Measurements from ENCODE around the gene FGFR3. TPM values are rescaled to one million over a fixed set of nuclear protein-coding genes. Genes with fewer than 3 reads are reported as not detected.

The FGFR3 gene
- polyA plus RNA-seq, 1 experiment: 0.06 TPM

DNA sequence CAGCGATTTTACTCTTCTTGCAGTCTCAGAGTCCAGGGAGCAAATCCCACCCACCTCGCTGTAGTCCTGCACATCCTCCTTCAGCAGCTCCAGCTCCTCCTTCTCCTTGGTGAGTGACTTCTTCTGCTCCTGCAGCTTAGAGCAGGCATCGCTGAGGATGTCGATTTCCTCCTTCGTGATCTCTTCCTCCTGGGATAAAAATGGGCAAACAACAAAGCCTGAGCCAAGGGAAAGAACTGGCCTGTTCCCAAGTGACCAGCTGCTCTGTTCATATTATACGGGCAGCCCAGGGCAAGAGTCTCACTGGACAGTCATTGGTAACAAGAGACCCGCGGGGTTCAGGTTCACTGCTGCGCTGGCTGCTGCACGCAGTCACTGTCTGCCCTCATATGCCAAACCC is 26.2 kb downstream of the FGFR3 start:
- ChIA-PET POLR2A (no interaction called here), CTCF (interaction anchor here (1.3 to 2.2 kb wide), 2 partner anchors 9 to 92 kb away, joined by 6 to 9 read pairs; no protein-coding TSS in a partner anchor)
- no peak overlapping the region for H3K27ac ChIP-seq (ENCODE audit: low read depth, low read length)
- no peaks in the 10 kb centered on the region for H3K27me3 ChIP-seq (ENCODE audit: control insufficient read depth, insufficient read depth, low read length)
- no peak overlapping the region for H3K4me3 ChIP-seq (ENCODE audit: low read depth, low read length)
- no peak for TF ChIP-seq CTCF (IDR thresholded peaks at IDR 0.05; ENCODE audit: low read depth, low read length)
- no peaks in the 10 kb centered on the region; the same call in 1 of the 2 replicates for H3K9me3 ChIP-seq (ENCODE audit: control insufficient read depth, insufficient read depth, low read length)
- DNase-seq (ENCODE audit: low read depth, low spot score): no peak

- POLR2A ChIA-PET: no interaction called here
- H3K27ac ChIP-seq (ENCODE audit: low read depth, low read length): no peak overlapping the region
- TF ChIP-seq CTCF (IDR thresholded peaks at IDR 0.05; ENCODE audit: low read depth, low read length): no peak
- no peaks in the 10 kb centered on the region; the same call in 1 of the 2 replicates for H3K9me3 ChIP-seq (ENCODE audit: control insufficient read depth, insufficient read depth, low read length)
- CTCF ChIA-PET: interaction anchor here (1.0 kb wide), 1 partner anchor 52 kb away, joined by 9 read pairs; no protein-coding TSS in a partner anchor
- no peak overlapping the region for H3K4me3 ChIP-seq (ENCODE audit: low read depth, low read length)
- no peaks in the 10 kb centered on the region for H3K27me3 ChIP-seq (ENCODE audit: control insufficient read depth, insufficient read depth, low read length)
- no peak for DNase-seq (ENCODE audit: low read depth, low spot score)
Measured at GRCh38 chr4:1819816-1820215, 26.7 kb downstream of the FGFR3 start.

DNA sequence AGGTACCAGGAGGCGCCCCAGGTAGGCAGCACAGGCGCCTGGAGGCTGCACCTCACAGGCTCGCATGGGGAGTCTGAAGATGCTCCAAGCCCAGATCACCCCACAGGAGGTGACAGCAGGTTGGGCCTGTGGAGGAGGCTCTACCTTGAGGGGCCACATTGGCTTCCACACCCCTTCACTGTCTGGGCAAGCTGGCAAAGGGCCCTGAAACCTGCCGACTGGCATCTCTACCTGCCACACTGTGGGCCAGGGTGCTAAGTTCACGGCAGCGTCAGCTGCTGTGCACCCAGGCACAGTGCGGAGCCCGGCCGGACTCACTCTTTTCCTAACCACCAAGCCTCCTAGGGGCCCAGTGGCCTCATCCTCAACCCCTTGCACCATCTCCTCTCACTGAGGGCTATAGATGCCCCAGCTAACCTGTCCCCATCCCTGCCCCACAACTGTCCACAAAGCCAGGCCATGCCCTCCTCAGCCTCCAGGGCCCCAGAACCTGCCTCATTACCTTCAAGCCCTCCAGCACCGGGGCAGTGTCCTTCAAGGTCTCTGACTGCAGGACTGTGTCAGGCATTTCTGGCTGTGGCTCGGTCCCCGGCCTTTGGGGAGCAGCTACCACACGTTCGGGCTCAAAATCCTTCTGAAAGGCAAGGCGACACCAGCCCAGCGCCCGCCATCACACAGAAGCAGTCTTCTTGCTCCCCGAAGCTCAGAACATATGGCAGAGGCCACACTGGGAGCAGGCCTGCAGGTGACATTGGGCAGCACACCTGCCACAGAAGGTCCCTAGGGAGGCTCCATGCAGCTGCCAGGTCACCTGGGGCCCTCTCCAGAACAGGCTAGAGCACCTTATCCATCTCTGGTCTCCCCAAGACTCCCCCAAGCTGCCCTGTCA is 28.8 kb downstream of the FGFR3 start:
- H3K4me3 ChIP-seq (ENCODE audit: low read depth, low read length): no peak overlapping the region
- ChIA-PET CTCF (interaction anchor here (1.0 kb wide), 1 partner anchor 74 kb away, joined by 3 read pairs; no protein-coding TSS in a partner anchor), POLR2A (no interaction called here)
- DNase-seq (ENCODE audit: low read depth, low spot score): no peak
- H3K9me3 ChIP-seq (ENCODE audit: control insufficient read depth, insufficient read depth, low read length): no peaks in the 10 kb centered on the region
- no peaks in the 10 kb centered on the region for H3K27me3 ChIP-seq (ENCODE audit: control insufficient read depth, insufficient read depth, low read length)
- no peak for TF ChIP-seq CTCF (IDR thresholded peaks at IDR 0.05; ENCODE audit: low read depth, low read length)
- H3K27ac ChIP-seq (ENCODE audit: low read depth, low read length): no peak overlapping the region

DNA sequence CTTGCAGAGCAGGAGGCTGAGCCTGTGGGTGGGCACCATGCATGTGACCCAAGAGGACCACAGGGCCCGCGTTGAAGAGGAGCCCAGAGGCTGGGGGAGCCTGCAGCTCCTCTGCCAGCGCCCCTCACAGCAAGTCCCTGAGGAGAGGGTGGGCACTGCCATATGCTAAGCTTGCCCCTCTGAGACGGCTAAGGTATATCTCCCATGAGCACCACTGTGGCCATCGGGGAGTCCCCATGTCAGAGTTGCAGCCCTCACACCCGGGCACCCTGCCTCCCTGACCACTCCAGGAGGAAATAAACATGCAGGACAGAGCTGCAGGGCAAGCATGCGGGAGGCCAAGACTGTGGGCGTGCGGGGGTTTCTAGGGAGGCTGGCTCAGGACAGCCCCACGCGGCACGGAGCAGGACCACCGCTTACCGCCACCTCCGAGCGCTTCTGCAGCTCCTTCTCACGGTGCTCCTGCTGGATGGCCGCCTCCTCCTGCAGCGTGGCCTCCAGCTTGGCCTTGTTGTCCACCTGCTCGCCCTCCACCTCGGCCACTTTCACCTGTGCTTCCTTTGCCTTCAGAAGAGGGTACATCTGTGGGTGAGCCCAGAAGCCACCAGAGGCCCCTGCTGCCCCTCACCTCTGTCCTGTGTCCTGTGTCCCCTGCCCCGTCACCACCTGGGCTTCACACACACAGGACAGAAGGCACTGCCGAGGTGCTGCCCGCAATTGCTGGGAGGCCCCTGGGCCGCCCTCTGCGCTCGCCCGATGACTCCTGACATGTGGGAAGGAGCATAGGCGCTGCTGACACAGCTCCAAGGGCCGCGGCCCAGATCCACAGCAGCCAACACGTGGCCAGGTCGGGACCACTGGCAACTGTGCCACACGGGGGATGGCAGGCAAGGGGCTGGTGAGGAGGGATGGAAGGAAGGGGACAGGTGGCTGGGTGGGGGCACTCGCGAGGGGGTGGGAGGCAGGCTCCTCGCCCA is 29.8 kb downstream of the FGFR3 start:
- H3K27ac ChIP-seq (ENCODE audit: low read depth, low read length): no peak overlapping the region
- CTCF ChIA-PET: interaction anchor here (1.0 kb wide), 1 partner anchor 75 kb away, joined by 3 read pairs; no protein-coding TSS in a partner anchor
- TF ChIP-seq CTCF (IDR thresholded peaks at IDR 0.05; ENCODE audit: low read depth, low read length): no peak
- POLR2A ChIA-PET: no interaction called here
- no peaks in the 10 kb centered on the region for H3K27me3 ChIP-seq (ENCODE audit: control insufficient read depth, insufficient read depth, low read length)
- no peaks in the 10 kb centered on the region for H3K9me3 ChIP-seq (ENCODE audit: control insufficient read depth, insufficient read depth, low read length)
- DNase-seq (ENCODE audit: low read depth, low spot score): no peak
- H3K4me3 ChIP-seq (ENCODE audit: low read depth, low read length): no peak overlapping the region

Data from AG04450 (cell line).